GM11168 (cell line): Measurements from ENCODE around the gene SCN8A.
"Not testable (repeated sequence)": the region's sequence is repeated elsewhere in the genome, so short reads cannot be mapped to it uniquely, and the experiment has no call there.

Experiments
- in situ Hi-C: fragments of 300-500 bp; cut with MboI; formaldehyde crosslinking; loops from one replicate; pipeline ENCODE4 v1.12.0; 2022; ENCODE audit warnings: low sequenced_read_pairs; ENCODE audit not compliant: unreplicated experiment

Gene SCN8A

GRCh38 chr12:51591016-51591901 is at the start of gene SCN8A:
Gene SCN8A (plus strand): TSS chr12:51591233. CDS start chr12:51662818, 71,585 bp downstream.
- in situ Hi-C loops: no loop called here

GRCh38 chr12:51546097-51546496 is 44.9 kb upstream of the SCN8A start:
- in situ Hi-C loops: no loop called here

- in situ Hi-C loops: no loop called here
Measured at GRCh38 chr12:51547606-51548005, 43.4 kb upstream of the SCN8A start.

GRCh38 chr12:51548241-51548640 is 42.8 kb upstream of the SCN8A start:
- in situ Hi-C loops: no loop called here

GRCh38 chr12:51549637-51550036 is 41.4 kb upstream of the SCN8A start:
- in situ Hi-C loops: no loop called here

GRCh38 chr12:51568271-51569032 is 22.6 kb upstream of the SCN8A start:
- in situ Hi-C loops: not testable (repeated sequence)

GRCh38 chr12:51579321-51579850 is 11.6 kb upstream of the SCN8A start:
- in situ Hi-C loops: no loop called here

- in situ Hi-C loops: no loop called here
Measured at GRCh38 chr12:51589060-51589459, 2.0 kb upstream of the SCN8A start.

- in situ Hi-C loops: no loop called here
Measured at GRCh38 chr12:51589557-51590176, 1.4 kb upstream of the SCN8A start.

- in situ Hi-C loops: no loop called here
Measured at GRCh38 chr12:51590347-51591015, 552 bp upstream of the SCN8A start.

- in situ Hi-C loops: no loop called here
Measured at GRCh38 chr12:51592034-51592705, 1.1 kb downstream of the SCN8A start.

GRCh38 chr12:51593021-51593420 is 2.0 kb downstream of the SCN8A start:
- in situ Hi-C loops: no loop called here

GRCh38 chr12:51593539-51593938 is 2.5 kb downstream of the SCN8A start:
- in situ Hi-C loops: no loop called here

- in situ Hi-C loops: no loop called here
Measured at GRCh38 chr12:51598156-51598555, 7.1 kb downstream of the SCN8A start.

GRCh38 chr12:51600721-51601120 is 9.7 kb downstream of the SCN8A start:
- in situ Hi-C loops: no loop called here

GRCh38 chr12:51601241-51601640 is 10.2 kb downstream of the SCN8A start:
- in situ Hi-C loops: no loop called here

- in situ Hi-C loops: not testable (repeated sequence)
Measured at GRCh38 chr12:51605896-51606295, 14.9 kb downstream of the SCN8A start.

- in situ Hi-C loops: not testable (repeated sequence)
Measured at GRCh38 chr12:51607197-51607596, 16.2 kb downstream of the SCN8A start.

GRCh38 chr12:51620448-51620847 is 29.4 kb downstream of the SCN8A start:
- in situ Hi-C loops: no loop called here
